HCT116 (cell line): ENCODE results near the gene CHP2. TPM values are rescaled to one million over a fixed set of nuclear protein-coding genes. Genes with fewer than 3 reads are reported as not detected.

Experiments
- ATAC-seq: fragments of 200-7000 bp; cut with Tn5 transposase; 2 replicates; pipeline ENCODE4 v1.9.1; 2020; ENCODE audit warnings: mild to moderate bottlenecking, moderate library complexity
- BruUV-seq: library from RNA; stranded (reverse); fragments of 400-500 nt; replicated peaks from 2 replicates; lab custom pipeline; 2021; lab: Mats Ljungman, UMichigan
- CTCF ChIA-PET: fragments of 300-600 bp; sonication (Branson Sonifier 250); formaldehyde crosslinking; loops from one replicate; lab custom pipeline; 2021; ENCODE audit warnings: antibody characterized with exemption; lab: Charles Lee
- POLR2A ChIA-PET: fragments of 300-600, 350-600 bp; sonication (Branson Sonifier 250); formaldehyde crosslinking; loops from one replicate; lab custom pipeline; 2021; ENCODE audit warnings: antibody characterized with exemption; lab: Charles Lee
- RAD21 ChIA-PET, 2 experiments: fragments of 300-600 bp; sonication (Branson Sonifier 250); formaldehyde crosslinking; loops; one replicate each; lab custom pipeline; 2023; ENCODE audit warnings: low total read pairs in 2 of 2; ENCODE audit not compliant: uncharacterized antibody in 2 of 2, unreplicated experiment in 2 of 2, low non-redundant PET in 1 of 2; lab: Charles Lee
- DNase-seq: peaks from one replicate; pipeline ENCODE4 v3.0.0-alpha.2; 2010; ENCODE audit warnings: low read depth, low spot score
- H2AFZ ChIP-seq: fragments of 200-600 bp; shearing (Covaris generic), sonication (generic); 2 replicates; pipeline ENCODE4 v1.6.1; 2017; ENCODE audit warnings: low read depth, mixed run types, mixed read lengths, antibody characterized with exemption, low read length; ENCODE audit not compliant: poor library complexity, severe bottlenecking
- H3K27ac ChIP-seq: 2 replicates; pipeline ENCODE4 v1.5.1; 2012; ENCODE audit warnings: low read depth, low read length
- H3K27me3 ChIP-seq: fragments of 200-600 bp; sonication (generic); 2 replicates; pipeline ENCODE4 v1.6.1; 2016; ENCODE audit warnings: mixed run types, low read length, mixed read lengths; ENCODE audit not compliant: insufficient read depth
- H3K36me3 ChIP-seq, 2 experiments: fragments of 200-500 bp in 1 of 2; fragments of 200-600 bp in 1 of 2; sonication (Bioruptor generic) in 1 of 2; sonication (generic) in 1 of 2; 2 replicates each; pipeline versions ENCODE4 v1.5.1 to v1.6.1; 2014 to 2016; ENCODE audit warnings: low read length in 2 of 2, inconsistent platforms in 1 of 2, mixed read lengths in 1 of 2, mixed run types in 1 of 2; ENCODE audit not compliant: insufficient read depth in 2 of 2, control insufficient read depth in 1 of 2
- H3K4me1 ChIP-seq, 2 experiments: fragments of 200-600 bp in 1 of 2; sonication (generic) in 1 of 2; 2 replicates each; pipeline versions ENCODE4 v1.5.1 to v1.6.1; 2012 to 2017; ENCODE audit warnings: low read length in 2 of 2, inconsistent platforms in 1 of 2, mild to moderate bottlenecking in 1 of 2, mixed read lengths in 1 of 2, mixed run types in 1 of 2, moderate library complexity in 1 of 2; ENCODE audit not compliant: insufficient read depth in 2 of 2, control insufficient read depth in 1 of 2
- H3K4me2 ChIP-seq: fragments of 200-600 bp; sonication (generic); 2 replicates; pipeline ENCODE4 v1.6.1; 2017; ENCODE audit warnings: mixed run types, low read length, mixed read lengths
- H3K4me3 ChIP-seq, 2 experiments: fragments of 200-600 bp in 1 of 2; sonication (generic) in 1 of 2; replicated peaks in 1 of 2; 2 replicates each; pipeline ENCODE4 v1.5.1; 2011 to 2016; ENCODE audit warnings: low read length in 2 of 2, control low read depth in 1 of 2, low read depth in 1 of 2, mild to moderate bottlenecking in 1 of 2, mixed read lengths in 1 of 2, mixed run types in 1 of 2
- H3K79me2 ChIP-seq: fragments of 200-600 bp; sonication (generic); 2 replicates; pipeline ENCODE4 v1.6.1; 2017; ENCODE audit warnings: mild to moderate bottlenecking, mixed run types, low read length, moderate library complexity, mixed read lengths; ENCODE audit not compliant: insufficient read depth
- H3K9ac ChIP-seq: fragments of 200-600 bp; sonication (generic); 2 replicates; pipeline ENCODE4 v1.6.1; 2016; ENCODE audit warnings: low read length, mixed read lengths
- H3K9me2 ChIP-seq: fragments of 200-600 bp; sonication (generic), shearing (Covaris generic); 2 replicates; pipeline ENCODE4 v1.6.1; 2017; ENCODE audit warnings: mixed run types, mild to moderate bottlenecking, moderate library complexity; ENCODE audit not compliant: insufficient read depth
- H3K9me3 ChIP-seq, 2 experiments: fragments of 200-500 bp in 1 of 2; fragments of 200-600 bp in 1 of 2; sonication (Bioruptor generic) in 1 of 2; sonication (generic) in 1 of 2; 2 replicates each; pipeline ENCODE4 v1.6.1; 2014 to 2017; ENCODE audit warnings: low read length in 2 of 2, mixed read lengths in 2 of 2, inconsistent platforms in 1 of 2, low read depth in 1 of 2, mild to moderate bottlenecking in 1 of 2, mixed run types in 1 of 2, moderate library complexity in 1 of 2; ENCODE audit not compliant: control insufficient read depth in 1 of 2, insufficient read depth in 1 of 2
- H4K20me1 ChIP-seq: fragments of 200-600 bp; sonication (generic), shearing (Covaris generic); 2 replicates; pipeline ENCODE4 v1.6.1; 2017; ENCODE audit warnings: mixed run types, mild to moderate bottlenecking, moderate library complexity; ENCODE audit not compliant: insufficient read depth
- CEBPB ChIP-seq: IDR thresholded peaks from 2 replicates; pipeline ENCODE4 v1.6.1; 2012; ENCODE audit warnings: low read depth
- EGR1 ChIP-seq: IDR thresholded peaks from 2 replicates; pipeline ENCODE4 v1.6.1; 2012; ENCODE audit warnings: low read depth
- POLR2A ChIP-seq: IDR thresholded peaks from 2 replicates; pipeline ENCODE4 v1.7.0; 2011; ENCODE audit warnings: borderline replicate concordance; ENCODE audit not compliant: insufficient read depth, insufficient read length; ENCODE audit errors: extremely low read depth
- POLR2AphosphoS5 ChIP-seq: IDR thresholded peaks from 2 replicates; pipeline ENCODE4 v1.6.1; 2011; ENCODE audit warnings: mild to moderate bottlenecking, low read depth, low read length, moderate library complexity
- TCF7L2 ChIP-seq: IDR thresholded peaks from 2 replicates; pipeline ENCODE4 v1.7.0; 2011; ENCODE audit warnings: borderline replicate concordance, inconsistent platforms; ENCODE audit not compliant: insufficient read depth, insufficient read length; ENCODE audit errors: extremely low read depth
- intact Hi-C: fragments of 100-400 bp; cut with micrococcal nuclease; formaldehyde crosslinking; loops from 2 replicates; pipeline ENCODE4 v1.10.0; 2022
- total RNA-seq: library from RNA; stranded (reverse); gene quantifications from one replicate; pipeline ENCODE4 v1.2.1, GENCODE V29; 2021; ENCODE audit not compliant: unreplicated experiment
- TF ChIP-seq, protein P1 (sequence below): IDR thresholded peaks from 2 replicates; pipeline ENCODE4 v1.6.1; 2012

Gene CHP2
- total RNA-seq, 1 experiment from 2014 or later: not detected

DNA sequence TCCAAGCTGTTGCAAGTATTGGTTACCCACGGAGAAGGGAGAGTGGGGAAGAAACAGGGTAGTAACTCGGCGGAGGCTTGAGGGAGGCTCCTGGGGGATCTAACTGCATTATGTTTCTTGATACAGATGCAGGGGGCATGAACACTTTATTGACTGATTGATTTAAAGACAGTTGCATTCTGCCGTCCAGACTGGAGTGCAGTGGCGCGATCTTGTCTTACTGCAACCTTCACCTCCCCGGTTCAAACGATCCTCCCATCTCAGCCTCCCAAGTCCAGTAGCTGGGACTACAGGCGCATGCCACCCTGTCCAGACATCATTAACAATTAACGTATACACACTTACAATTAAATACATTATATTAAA is 26.7 kb upstream of the CHP2 start:
- Histone ChIP-seq H3K9me3 (no peaks in the 10 kb centered on the region), H3K27ac (peak overlapping the region; percentile 64), H3K36me3 (no peaks in the 10 kb centered on the region), H4K20me1 (no peaks in the 10 kb centered on the region), H3K4me1 (peaks cover 7 to 23% of the 10 kb centered on the region in 2 experiments; a peak in 3 of 4 replicates), H2AFZ (peak overlapping the region; percentile 98), H3K27me3 (no peaks in the 10 kb centered on the region), H3K79me2 (no peaks in the 10 kb centered on the region), H3K9me2 (no peaks in the 10 kb centered on the region), H3K9ac (no peak overlapping the region), H3K4me2 (peak overlapping the region; percentile 81), H3K4me3 (peak overlapping the region in 1 of 2 experiments; percentile 56; a peak in 2 of 4 replicates)
- ATAC-seq: peak; percentile 52
- no TSS peak for BruUV-seq
- no peak for DNase-seq
- TF ChIP-seq POLR2A (peak; percentile 18), EGR1 (no peak)
- ChIA-PET CTCF (interaction anchor here (0.7 to 1.5 kb wide), 8 partner anchors 9 to 866 kb away, joined by 3 to 4 read pairs (median 4); no protein-coding TSS in a partner anchor), POLR2A (interaction anchor here (0.8 to 1.1 kb wide), 2 partner anchors 9 to 38 kb away, joined by 3 read pairs; no protein-coding TSS in a partner anchor), RAD21 (no interaction called here)
- intact Hi-C loops: loop anchor here (2.0 to 5.0 kb wide), 2 partner anchors 171 to 864 kb away; partner anchors contain the start of genes EARS2 and UBFD1

DNA sequence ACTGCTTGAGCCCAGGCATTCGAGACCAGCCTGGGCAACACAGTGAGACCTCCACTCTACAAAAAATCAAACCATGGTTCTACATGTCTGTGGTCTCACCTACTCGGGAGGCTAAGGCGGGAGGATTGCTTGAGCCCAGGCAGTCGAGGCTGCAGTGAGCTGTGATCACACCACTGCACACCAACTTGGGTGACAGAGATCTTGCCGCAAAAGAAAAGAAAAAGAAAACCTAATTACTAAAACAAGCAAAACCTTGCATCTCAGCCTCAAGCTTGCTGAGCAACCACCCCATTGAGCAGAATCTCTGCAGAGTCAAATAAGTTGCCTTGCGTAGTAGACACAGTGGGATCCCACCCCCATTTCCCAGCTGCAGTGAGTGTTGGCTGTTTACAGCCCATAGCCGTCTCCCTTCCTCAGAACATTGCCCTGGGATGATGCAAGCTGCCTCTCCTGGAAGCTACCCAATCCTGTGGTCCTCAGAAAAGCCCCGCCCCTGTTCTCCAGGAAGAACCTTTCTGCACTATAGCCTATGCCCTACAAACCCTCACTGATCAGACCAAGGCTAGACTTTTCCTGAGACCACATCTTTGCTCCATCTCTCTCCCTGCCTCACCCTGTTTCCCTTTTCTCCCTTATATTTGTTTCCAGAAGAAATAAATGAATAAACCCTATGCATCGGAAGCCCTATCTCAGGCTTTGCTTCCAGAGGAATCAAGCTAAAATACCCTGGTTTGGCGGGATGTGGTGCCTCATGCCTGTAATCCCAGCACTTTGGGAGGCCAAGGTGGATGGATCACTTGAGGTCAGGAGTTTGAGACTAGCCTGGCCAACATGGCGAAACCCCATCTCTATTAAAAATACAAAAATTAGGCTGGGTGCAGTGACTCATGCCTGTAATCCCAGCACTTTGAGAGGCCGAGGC is 25.1 kb upstream of the CHP2 start:
- Histone ChIP-seq H4K20me1 (no peaks in the 10 kb centered on the region), H3K9me3 (no peaks in the 10 kb centered on the region), H3K36me3 (no peaks in the 10 kb centered on the region), H3K4me1 (peaks cover 7 to 23% of the 10 kb centered on the region in 2 experiments; a peak in 3 of 4 replicates), H2AFZ (peak overlapping the region; percentile 90), H3K79me2 (no peaks in the 10 kb centered on the region), H3K9ac (no peak overlapping the region), H3K27me3 (no peaks in the 10 kb centered on the region), H3K4me2 (peak overlapping the region; percentile 63), H3K27ac (no peak overlapping the region), H3K4me3 (no peak overlapping the region), H3K9me2 (no peaks in the 10 kb centered on the region)
- CTCF ChIA-PET: interaction anchor here (1.3 to 1.4 kb wide), 2 partner anchors 74 to 281 kb away, joined by 4 to 5 read pairs; no protein-coding TSS in a partner anchor
- TSS peak; percentile 77 for BruUV-seq
- RAD21 ChIA-PET: no interaction called here
- ATAC-seq (peak; percentile 58), DNase-seq (peak; percentile 31)
- intact Hi-C loops: loop anchor here (2.0 to 5.0 kb wide), 2 partner anchors 173 to 863 kb away; partner anchors contain the start of genes EARS2 and UBFD1
- TF ChIP-seq, protein P1, sequence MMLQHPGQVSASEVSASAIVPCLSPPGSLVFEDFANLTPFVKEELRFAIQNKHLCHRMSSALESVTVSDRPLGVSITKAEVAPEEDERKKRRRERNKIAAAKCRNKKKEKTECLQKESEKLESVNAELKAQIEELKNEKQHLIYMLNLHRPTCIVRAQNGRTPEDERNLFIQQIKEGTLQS: peak; percentile 68; the same call in 1 of the 2 replicates
- TF ChIP-seq POLR2AphosphoS5 (peak; percentile 76), CEBPB (peak; percentile 85), TCF7L2 (no peak)
- POLR2A ChIA-PET: no interaction called here
